ENCODE data around the gene SUPT3H. TPM values are rescaled to one million over a fixed set of nuclear protein-coding genes. Genes with fewer than 3 reads are reported as not detected.

SUPT3H gene
- total and polyA plus RNA-seq, 2 of the 13 experiments (the other 11 are each of a cell fraction or from before 2014, with no cell fraction given), result 11.9 to 36.1 TPM

DNA sequence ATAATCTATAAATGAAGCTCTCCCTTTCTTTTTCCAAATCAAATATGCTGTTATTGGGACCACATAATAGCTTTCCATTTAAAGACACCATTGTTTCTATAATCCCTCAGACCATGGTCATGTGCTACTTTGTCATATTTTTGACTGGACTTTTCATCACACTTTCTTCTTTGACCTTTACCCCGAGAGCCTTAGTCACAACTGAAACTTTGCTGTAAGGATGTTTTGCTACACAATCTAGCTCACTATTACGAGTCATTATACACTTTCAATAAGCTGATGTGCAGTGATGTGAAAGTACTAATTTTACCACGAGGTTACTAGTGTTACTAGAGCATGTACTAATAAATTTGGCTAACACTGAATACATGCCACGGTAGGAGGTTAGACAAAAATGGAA is 416.8 kb downstream of the SUPT3H start:
- no peak; the same call in 2 of the 3 replicates for ATAC-seq

More for the DNA sequence above, 416.8 kb downstream of the SUPT3H start:
- intact Hi-C loops (cut with micrococcal nuclease; ENCODE audit: unreplicated experiment) (no loop called here), in situ Hi-C loops (cut with HindIII; ENCODE audit: extremely low pct_ligation_motif_present, low pct_unique_long_range_greater_than_20kb) (no loop called here)
- TSS peak; percentile 23 for BruUV-seq (replicated peaks)
- no peak for TF ChIP-seq ETV6 (CRISPR knock-in tag; conservative IDR thresholded peaks at IDR 0.05)
- TF ChIP-seq SCMH1 (CRISPR knock-in tag; IDR thresholded peaks at IDR 0.05; ENCODE audit: borderline replicate concordance), result no peak
- no peak for TF ChIP-seq ZNF557 (CRISPR knock-in tag; IDR thresholded peaks at IDR 0.05)
- TF ChIP-seq, protein P1, sequence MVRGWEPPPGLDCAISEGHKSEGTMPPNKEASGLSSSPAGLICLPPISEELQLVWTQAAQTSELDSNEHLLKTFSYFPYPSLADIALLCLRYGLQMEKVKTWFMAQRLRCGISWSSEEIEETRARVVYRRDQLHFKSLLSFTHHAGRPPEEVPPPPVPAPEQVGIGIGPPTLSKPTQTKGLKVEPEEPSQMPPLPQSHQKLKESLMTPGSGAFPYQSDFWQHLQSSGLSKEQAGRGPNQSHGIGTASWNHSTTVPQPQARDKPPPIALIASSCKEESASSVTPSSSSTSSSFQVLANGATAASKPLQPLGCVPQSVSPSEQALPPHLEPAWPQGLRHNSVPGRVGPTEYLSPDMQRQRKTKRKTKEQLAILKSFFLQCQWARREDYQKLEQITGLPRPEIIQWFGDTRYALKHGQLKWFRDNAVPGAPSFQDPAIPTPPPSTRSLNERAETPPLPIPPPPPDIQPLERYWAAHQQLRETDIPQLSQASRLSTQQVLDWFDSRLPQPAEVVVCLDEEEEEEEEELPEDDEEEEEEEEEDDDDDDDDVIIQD (CRISPR knock-in tag; IDR thresholded peaks at IDR 0.05; ENCODE audit: low read depth), result peak; percentile 98
- TF ChIP-seq SAP130 (CRISPR knock-in tag; IDR thresholded peaks at IDR 0.05; ENCODE audit: low read depth), result peak; percentile 25; the same call in 1 of the 2 replicates
- TF ChIP-seq, protein P2, sequence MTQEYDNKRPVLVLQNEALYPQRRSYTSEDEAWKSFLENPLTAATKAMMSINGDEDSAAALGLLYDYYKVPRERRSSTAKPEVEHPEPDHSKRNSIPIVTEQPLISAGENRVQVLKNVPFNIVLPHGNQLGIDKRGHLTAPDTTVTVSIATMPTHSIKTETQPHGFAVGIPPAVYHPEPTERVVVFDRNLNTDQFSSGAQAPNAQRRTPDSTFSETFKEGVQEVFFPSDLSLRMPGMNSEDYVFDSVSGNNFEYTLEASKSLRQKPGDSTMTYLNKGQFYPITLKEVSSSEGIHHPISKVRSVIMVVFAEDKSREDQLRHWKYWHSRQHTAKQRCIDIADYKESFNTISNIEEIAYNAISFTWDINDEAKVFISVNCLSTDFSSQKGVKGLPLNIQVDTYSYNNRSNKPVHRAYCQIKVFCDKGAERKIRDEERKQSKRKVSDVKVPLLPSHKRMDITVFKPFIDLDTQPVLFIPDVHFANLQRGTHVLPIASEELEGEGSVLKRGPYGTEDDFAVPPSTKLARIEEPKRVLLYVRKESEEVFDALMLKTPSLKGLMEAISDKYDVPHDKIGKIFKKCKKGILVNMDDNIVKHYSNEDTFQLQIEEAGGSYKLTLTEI (CRISPR knock-in tag; conservative IDR thresholded peaks at IDR 0.05), result no peak
- 0 out of 2 replicates have a peak, but pooled peaks have one; percentile 25 for TF ChIP-seq SOX5 (CRISPR knock-in tag; IDR thresholded peaks at IDR 0.05; ENCODE audit: borderline replicate concordance)
- TF ChIP-seq SOX13 (IDR thresholded peaks at IDR 0.05), result no peak
- peak in 1 of 2 experiments; percentile 46; a peak in 1 of 4 replicates for TF ChIP-seq SOX13 (CRISPR knock-in tag; conservative IDR thresholded peaks at IDR 0.05 in 1 of 2, IDR thresholded peaks at IDR 0.05 in 1 of 2)
- TF ChIP-seq POGZ (CRISPR knock-in tag; IDR thresholded peaks at IDR 0.05), result peak; percentile 62; the same call in 1 of the 2 replicates
- TF ChIP-seq HNF4A (CRISPR knock-in tag; IDR thresholded peaks at IDR 0.05), result peak; percentile 31; the same call in 1 of the 2 replicates
- TF ChIP-seq FOXA3 (CRISPR knock-in tag; IDR thresholded peaks at IDR 0.05), result no peak
- TF ChIP-seq NR2F1 (CRISPR knock-in tag; IDR thresholded peaks at IDR 0.05), result peak in 1 of 2 experiments; percentile 36; a peak in 1 of 4 replicates
- TF ChIP-seq FOSL2 (CRISPR knock-in tag; IDR thresholded peaks at IDR 0.05), result 0 out of 2 replicates have a peak, but pooled peaks have one; percentile 14
- peak; percentile 53 for DNase-seq (ENCODE audit: low spot score)
- Histone ChIP-seq H3K4me3 (replicated peaks in 1 of 3; ENCODE audit: insufficient read depth in 1 of 3, low read depth in 2 of 3, low read length in 3 of 3) (no peak overlapping the region), H4K20me1 (ENCODE audit: insufficient read depth, low read length) (no peaks in the 10 kb centered on the region), H3K27ac (ENCODE audit: extremely low read length, insufficient read depth, low read length) (no peak overlapping the region), H3K4me1 (ENCODE audit: insufficient read depth, low read length) (peaks cover 9% of the 10 kb centered on the region), H3K27me3 (ENCODE audit: control insufficient read depth in 1 of 2, insufficient read depth in 2 of 2, low read length in 2 of 2) (no peaks in the 10 kb centered on the region), H3K36me3 (replicated peaks in 1 of 2; ENCODE audit: control insufficient read depth in 1 of 2, insufficient read depth in 2 of 2, low read length in 2 of 2) (no peaks in the 10 kb centered on the region), H3K9ac (ENCODE audit: insufficient read depth, low read depth, low read length) (no peak overlapping the region), H3K9me3 (ENCODE audit: low read length) (no peaks in the 10 kb centered on the region), H3K4me2 (ENCODE audit: low read depth, low read length) (no peak overlapping the region), H2AFZ (ENCODE audit: low read length) (no peak overlapping the region), H3K79me2 (ENCODE audit: insufficient read depth, low read length) (no peaks in the 10 kb centered on the region)
- WGBS (ENCODE audit: low lambda C conversion rate), result 78% methylated on average over 4 of the region's 4 CpGs
- FAIRE-seq, result peak; percentile 48
- CTCF ChIA-PET (ENCODE audit: low intra/inter-chr PET ratio, low total read pairs), result no interaction called here
- POLR2A ChIA-PET, result interaction anchor here (0.8 kb wide), 1 partner anchor 417 kb away, joined by 3 read pairs; the partner anchor contains the start of gene SUPT3H

All from HepG2 (cell line).